NK-92 treated with Interleukin-12 subunit alpha and Interleukin-12 subunit beta, amount 100 ng/mL, for 24 hours (cell line): ENCODE results near the gene FSTL3.
"Not testable (repeated sequence)": the region's sequence is repeated elsewhere in the genome, so short reads cannot be mapped to it uniquely, and the experiment has no call there.

Source experiments
- DNase-seq: peaks from one replicate; lab custom pipeline; 2025; lab: John Stamatoyannopoulos, UW

The FSTL3 gene

GRCh38 chr19:676339-677105 lies at the start of gene FSTL3:
Gene FSTL3 (plus strand): TSS chr19:676392. CDS start chr19:676424, 32 bp downstream.
- DNase-seq = no peak

DNA sequence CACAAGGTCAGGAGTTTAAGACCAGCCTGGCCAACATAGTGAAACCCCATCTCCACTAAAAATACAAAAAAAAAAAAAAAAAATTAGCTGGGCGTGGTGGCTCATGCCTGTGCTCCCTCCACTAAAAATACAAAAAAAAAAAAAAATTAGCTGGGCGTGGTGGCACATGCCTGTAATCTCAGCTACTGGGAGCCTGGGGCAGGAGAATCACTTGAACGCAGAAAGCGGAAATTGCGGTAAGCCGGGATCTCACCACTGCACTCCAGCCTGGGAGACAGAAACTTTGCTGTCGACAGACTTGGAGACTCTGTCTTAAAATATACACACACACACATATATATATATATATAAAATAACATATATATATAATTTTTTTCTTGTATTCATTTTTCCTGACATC lies 49.6 kb upstream of the FSTL3 start:
- not testable (repeated sequence) for DNase-seq

GRCh38 chr19:628168-628567 lies 48.0 kb upstream of the FSTL3 start:
- DNase-seq = no peak

DNA sequence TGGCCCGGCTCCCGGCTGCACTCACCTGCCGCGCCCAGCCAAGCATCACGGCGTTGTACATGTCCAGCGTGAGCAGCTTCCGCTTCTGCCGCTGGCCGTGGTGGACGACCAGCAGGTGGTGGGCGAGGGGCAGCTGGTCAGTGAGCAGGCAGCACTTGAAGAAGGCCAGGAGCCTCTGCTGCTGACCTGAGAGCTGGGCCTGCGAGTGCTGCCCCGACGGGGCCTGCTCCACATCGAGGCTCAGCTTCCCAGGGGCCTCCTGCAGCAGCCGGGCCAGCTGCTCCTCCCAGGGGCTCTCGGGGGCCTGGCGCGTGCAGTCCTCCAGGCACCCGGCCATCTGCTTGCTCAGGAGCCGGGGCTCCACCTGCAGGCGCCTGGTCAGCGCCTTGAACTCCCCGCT lies 46.7 kb upstream of the FSTL3 start:
- DNase-seq = not testable (repeated sequence)

- no peak for DNase-seq
Measured at GRCh38 chr19:629961-630714, 46.1 kb upstream of the FSTL3 start.

DNA sequence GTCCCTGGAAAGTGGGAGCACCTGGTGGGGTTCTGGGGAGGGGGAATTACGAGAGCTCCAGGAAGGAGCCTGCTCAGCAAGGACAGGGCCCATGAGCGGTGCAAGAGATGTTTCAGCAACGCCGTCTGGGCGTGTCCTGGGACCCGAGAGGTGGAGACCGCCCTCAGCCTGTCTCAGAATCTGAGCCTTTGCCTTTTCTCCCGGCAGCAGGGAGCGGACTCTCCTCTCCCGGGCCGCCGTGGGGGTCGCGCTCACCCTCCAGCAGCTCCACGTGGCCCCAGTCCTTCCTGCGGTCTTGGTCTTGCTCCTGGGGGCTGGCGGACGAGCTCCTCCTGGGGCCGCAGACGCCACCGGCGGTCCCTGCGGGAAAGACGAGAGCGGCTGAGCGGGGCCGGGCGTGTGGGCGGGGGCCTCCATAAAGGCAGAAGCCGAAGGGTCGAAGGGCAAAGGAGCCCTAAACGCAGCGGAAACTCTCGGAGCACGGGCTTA lies 43.6 kb upstream of the FSTL3 start:
- DNase-seq = no peak

- peak; percentile 96 for DNase-seq
Measured at GRCh38 chr19:633068-633785, 43.0 kb upstream of the FSTL3 start, which contains the start of gene POLRMT. Gene POLRMT (minus strand): TSS chr19:633537. CDS start chr19:633512, 25 bp downstream.

DNA sequence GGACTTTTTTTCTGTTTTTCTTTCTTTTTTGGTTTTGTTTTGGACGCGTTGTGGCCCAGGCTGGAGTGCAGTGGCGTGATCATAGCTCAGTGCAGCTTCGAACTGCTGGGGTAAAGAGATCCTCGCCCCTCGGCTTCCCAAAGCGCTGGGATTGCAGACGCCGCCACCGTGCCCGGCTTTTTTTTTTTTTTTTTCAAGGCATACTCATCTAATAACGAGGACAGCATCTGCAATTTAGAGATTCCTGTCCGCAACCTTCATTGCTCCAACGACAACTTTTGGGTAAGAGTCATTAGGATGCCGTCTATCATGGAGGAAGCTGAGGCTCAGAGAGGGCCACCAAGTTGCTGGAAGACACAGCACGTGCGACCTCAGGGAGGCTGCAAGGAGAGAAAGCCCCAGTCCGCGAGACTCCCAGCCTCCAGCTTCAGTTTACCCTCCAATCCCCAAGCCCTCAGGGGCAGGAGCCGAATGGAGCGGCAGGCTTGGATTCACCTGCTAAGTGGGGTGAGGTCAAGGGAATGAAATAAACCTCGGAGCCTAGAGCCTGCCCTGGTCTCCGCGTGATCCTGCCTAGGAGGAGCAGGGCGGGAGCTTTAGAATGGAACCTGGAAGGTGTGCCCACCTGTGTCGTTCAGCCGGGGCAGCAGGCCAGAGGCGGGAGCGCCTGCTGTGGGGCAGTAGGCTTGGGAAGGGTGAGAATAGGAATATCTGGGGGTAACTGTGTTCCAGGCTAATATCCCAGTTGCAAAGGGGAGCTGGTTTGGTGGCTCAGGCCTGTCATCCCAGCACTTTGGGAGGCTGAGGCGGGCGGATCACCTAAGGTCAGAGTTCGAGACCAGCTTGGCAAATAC lies 42.2 kb upstream of the FSTL3 start:
- DNase-seq = no peak

GRCh38 chr19:634975-635652 lies 41.1 kb upstream of the FSTL3 start:
- DNase-seq = no peak

DNA sequence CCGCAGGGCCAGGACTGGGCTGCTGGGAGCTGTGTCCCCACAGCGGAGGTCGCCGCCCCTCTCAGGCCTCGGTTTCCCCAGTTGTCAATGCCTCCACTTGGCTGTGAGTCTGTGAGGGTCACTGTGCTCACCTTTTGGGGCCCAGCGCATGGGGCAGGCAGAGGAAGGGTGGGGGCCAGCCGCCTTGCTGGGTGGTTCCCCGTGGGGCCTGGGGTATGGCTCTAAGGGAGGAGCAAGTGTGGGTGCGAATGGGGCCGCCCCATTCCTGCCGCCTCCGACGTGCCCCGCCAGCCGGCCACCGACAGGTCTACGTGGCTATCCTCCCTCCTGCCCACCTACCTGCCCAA lies 37.3 kb upstream of the FSTL3 start:
- DNase-seq = no peak

GRCh38 chr19:639253-640160 lies 36.7 kb upstream of the FSTL3 start, which contains the start of gene FGF22:
Gene FGF22 (plus strand): TSS chr19:639879. CDS start chr19:639926, 47 bp downstream.
- no peak for DNase-seq

DNA sequence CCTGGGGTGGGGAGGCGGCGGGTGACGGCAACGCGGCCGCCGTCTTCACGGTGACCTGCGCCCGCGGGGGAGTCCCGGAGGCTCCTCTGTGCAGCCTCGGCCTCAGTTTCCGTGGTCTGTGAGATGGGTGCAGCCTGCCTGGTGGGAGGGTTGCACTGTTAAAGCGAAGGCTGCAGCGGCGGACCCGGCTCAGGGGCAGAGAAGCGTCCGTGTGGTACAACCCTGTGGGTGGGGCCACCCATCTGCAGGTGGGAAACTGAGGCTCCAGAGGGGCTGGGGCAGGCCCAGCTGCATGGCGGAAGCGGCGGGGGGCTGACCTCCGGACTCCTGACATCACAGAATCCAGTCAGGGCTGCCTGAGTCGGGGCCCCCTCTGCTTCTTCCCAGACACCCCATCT lies 36.0 kb upstream of the FSTL3 start:
- DNase-seq = no peak

DNA sequence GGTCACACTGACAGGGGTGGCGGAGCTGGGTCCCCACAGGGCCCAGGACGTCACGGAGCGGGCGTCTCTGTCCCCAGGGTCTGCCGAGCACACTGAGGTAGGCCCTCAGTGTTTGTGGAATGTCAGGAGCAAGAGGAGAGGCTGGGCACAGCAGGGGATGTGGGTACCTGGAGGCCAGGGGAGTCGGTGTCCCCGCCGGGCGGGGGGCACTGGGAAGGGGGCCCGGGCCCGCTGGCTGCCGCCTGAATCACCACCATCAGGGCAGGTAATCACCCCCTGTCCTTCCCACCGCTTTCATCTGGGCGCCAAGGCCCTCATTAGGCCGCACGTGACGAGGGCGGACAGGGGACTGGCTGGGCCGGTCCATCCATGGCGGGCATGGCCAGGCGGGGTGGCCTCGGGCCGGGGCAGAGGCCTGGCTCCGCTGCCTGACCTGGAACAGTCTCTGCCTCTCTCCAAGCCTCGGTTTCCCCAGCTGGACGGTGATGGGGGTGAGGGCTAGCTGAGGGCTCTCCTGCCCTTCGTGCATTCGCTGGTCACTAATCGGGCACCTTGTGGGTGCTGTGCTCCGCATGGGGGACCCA lies 35.5 kb upstream of the FSTL3 start:
- no peak for DNase-seq

DNA sequence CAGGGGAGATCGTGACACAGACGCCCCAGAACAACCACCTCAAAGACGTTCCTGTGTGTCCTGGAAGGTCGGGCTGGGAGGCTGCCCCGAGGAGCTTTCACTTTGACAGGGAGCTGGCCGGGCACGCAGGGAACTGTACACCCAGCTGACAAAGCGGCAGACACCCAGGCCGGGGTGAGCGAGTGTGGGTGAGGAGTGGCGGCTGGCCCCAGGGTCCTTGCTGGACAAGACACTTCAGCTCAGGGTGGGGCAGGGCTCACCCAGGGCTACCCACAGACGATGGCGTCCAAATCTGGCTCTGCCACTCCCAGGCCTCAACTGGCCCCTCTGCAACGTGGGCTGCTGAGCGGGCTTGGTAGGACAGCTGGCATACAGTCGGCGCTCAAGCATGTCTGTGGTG lies 34.5 kb upstream of the FSTL3 start:
- no peak for DNase-seq

GRCh38 chr19:642767-643727 lies 33.1 kb upstream of the FSTL3 start:
- no peak for DNase-seq

DNA sequence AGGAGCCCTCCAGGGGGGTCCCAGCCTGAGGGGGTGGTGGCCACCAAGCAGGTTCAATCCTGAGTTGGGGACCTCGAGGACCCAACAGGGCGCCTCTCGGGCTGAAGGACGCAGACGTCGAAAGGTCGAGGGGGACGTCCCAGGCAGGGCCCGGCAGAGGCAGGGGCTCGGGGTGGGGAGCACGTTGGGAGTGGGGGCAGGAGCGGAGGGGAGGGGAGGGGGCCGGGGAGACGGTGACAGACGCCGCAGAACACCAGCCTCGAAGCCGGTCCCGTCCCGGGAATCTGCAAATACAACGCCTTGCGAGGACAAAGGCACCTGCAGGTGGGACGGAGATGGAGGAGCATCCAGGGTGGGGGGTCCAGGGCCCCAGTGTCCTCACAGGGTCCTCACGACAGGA lies 32.5 kb upstream of the FSTL3 start:
- DNase-seq = no peak

GRCh38 chr19:644363-644762 lies 31.8 kb upstream of the FSTL3 start:
- no peak for DNase-seq

DNA sequence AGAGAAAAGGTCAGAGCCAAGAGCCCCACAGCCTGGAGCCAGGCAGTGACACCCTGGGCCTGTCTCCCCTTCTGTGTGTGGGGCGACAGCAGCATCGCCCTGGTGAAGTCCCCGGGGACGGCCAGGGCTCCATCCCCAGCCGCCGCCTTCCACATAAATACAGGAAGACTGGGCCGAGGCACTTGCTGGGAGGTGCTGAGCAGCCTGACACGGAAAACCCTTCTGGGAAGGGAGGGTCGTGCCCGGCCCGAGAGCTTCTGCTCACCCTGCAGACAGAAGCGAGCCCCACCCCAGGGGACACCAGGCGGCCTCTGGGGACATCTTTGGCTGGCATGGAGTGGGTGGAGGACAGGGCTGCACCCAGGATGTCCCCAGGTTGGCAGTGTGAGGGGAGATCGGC lies 31.4 kb upstream of the FSTL3 start:
- DNase-seq = no peak
